ENCODE results near the gene PIGR. TPM values are rescaled to one million over a fixed set of nuclear protein-coding genes. Genes with fewer than 3 reads are reported as not detected.

PIGR gene
- total RNA-seq, 1 donor from 2014 or later: 0.53 TPM

- intact Hi-C loops (cut with DNase I): no loop called here
- Histone ChIP-seq H3K27me3 (no peaks in the 10 kb centered on the region), H3K36me3 (no peaks in the 10 kb centered on the region), H3K9me3 (no peaks in the 10 kb centered on the region), H3K4me1 (no peaks in the 10 kb centered on the region), H3K27ac (no peak overlapping the region), H3K4me3 (no peak overlapping the region)
- TF ChIP-seq, protein P1, sequence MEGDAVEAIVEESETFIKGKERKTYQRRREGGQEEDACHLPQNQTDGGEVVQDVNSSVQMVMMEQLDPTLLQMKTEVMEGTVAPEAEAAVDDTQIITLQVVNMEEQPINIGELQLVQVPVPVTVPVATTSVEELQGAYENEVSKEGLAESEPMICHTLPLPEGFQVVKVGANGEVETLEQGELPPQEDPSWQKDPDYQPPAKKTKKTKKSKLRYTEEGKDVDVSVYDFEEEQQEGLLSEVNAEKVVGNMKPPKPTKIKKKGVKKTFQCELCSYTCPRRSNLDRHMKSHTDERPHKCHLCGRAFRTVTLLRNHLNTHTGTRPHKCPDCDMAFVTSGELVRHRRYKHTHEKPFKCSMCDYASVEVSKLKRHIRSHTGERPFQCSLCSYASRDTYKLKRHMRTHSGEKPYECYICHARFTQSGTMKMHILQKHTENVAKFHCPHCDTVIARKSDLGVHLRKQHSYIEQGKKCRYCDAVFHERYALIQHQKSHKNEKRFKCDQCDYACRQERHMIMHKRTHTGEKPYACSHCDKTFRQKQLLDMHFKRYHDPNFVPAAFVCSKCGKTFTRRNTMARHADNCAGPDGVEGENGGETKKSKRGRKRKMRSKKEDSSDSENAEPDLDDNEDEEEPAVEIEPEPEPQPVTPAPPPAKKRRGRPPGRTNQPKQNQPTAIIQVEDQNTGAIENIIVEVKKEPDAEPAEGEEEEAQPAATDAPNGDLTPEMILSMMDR (IDR thresholded peaks at IDR 0.05): peak; percentile 8 to 46 (median 24)
- DNase-seq (ENCODE audit: low spot score in 2 of 2): no peak
Measured at GRCh38 chr1:206982216-206982615, 36.0 kb upstream of the PIGR start.

DNA sequence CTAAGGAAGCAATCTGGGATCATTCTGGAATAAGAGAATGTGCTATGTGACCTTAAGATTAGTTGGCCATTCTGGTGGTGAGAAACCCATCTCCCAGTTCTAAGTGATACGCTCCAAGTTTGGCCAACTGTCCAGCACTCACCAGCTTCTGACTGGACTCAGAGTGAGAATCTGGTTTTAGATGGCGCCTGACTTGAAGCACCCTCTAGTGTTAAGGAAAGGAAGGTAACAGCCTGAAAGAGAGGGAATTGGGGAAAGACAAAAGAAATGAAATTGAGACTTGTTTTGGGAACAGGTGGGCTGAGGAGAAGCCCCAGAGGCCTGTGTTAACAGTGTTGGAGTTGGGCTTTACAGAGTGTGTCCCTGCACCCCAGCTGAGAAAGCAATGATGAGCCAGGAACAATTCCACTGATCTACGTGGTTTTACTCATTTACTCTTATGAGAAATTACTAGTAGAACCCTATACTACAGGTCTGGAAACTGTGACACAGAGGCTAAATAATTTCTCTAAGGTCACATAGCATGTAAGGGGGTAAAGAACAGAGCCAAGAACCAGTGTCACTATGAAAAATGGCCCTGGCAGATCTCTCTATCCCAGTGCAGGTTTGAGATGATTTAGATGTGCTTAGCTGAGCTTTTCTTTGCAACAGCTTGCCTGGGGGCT is 33.2 kb upstream of the PIGR start:
- TF ChIP-seq, protein P1 (IDR thresholded peaks at IDR 0.05): no peak
- Histone ChIP-seq H3K27me3 (no peaks in the 10 kb centered on the region), H3K9me3 (no peaks in the 10 kb centered on the region), H3K27ac (no peak overlapping the region), H3K4me3 (no peak overlapping the region), H3K36me3 (no peaks in the 10 kb centered on the region), H3K4me1 (no peaks in the 10 kb centered on the region)
- no peak for DNase-seq (ENCODE audit: low spot score in 2 of 2)
- intact Hi-C loops (cut with DNase I): no loop called here

- no peak for DNase-seq (ENCODE audit: low spot score in 2 of 2)
- no peaks in the 10 kb centered on the region for H3K4me1 ChIP-seq
- intact Hi-C loops (cut with DNase I): no loop called here
- H3K4me3 ChIP-seq: no peak overlapping the region
- H3K27me3 ChIP-seq: no peaks in the 10 kb centered on the region
- no peaks in the 10 kb centered on the region for H3K36me3 ChIP-seq
- TF ChIP-seq, protein P1 (IDR thresholded peaks at IDR 0.05): no peak
- no peaks in the 10 kb centered on the region for H3K9me3 ChIP-seq
- no peak overlapping the region for H3K27ac ChIP-seq
Measured at GRCh38 chr1:206978259-206978658, 32.0 kb upstream of the PIGR start.

DNA sequence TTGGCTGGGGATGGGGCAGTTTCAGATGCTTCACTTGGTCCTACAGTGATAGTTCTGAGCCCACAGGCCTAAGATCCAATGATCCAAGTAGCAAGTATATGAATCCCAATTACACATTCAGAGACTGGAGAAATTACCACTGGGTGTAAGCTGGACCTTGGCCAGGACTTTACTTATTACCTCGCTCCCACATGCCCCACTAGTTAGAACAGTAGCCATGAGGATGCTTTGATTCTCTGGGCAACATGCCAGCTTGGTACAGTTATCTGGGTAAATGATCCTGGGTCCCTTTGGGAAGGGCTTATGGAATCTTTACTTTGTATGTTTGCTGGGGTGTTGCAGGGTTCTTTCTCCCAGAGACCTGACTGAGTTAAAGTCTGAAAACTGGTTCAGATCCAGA is 29.0 kb upstream of the PIGR start:
- no peak for DNase-seq (ENCODE audit: low spot score in 2 of 2)
- no peaks in the 10 kb centered on the region for H3K27me3 ChIP-seq
- no peaks in the 10 kb centered on the region for H3K4me1 ChIP-seq
- no peak overlapping the region for H3K27ac ChIP-seq
- H3K4me3 ChIP-seq: no peak overlapping the region
- H3K36me3 ChIP-seq: no peaks in the 10 kb centered on the region
- TF ChIP-seq, protein P1 (IDR thresholded peaks at IDR 0.05): no peak
- intact Hi-C loops (cut with DNase I): no loop called here
- no peaks in the 10 kb centered on the region for H3K9me3 ChIP-seq

DNA sequence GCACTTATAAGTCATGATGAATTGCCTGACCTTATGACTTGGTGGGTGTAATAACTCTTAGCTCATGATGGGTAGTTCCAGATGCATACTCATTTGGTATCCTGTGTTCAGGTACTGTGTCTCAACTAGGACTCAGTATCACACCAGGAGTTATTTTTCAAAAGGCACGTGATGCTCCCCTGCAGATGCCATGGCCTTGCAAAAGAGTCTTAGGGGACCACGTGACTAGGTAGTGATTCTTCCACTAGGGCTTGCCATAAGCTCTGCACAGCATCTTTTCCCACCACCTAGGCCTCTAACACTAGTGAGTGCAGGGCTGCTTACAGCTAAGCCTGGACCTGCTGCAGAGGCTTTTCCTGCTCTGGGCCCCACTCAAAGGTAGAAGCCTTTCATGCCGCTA is 27.9 kb upstream of the PIGR start:
- Histone ChIP-seq H3K9me3 (no peaks in the 10 kb centered on the region), H3K36me3 (no peaks in the 10 kb centered on the region), H3K4me1 (no peaks in the 10 kb centered on the region), H3K4me3 (no peak overlapping the region), H3K27me3 (no peaks in the 10 kb centered on the region), H3K27ac (no peak overlapping the region)
- intact Hi-C loops (cut with DNase I): no loop called here
- no peak for DNase-seq (ENCODE audit: low spot score in 2 of 2)
- TF ChIP-seq, protein P1 (IDR thresholded peaks at IDR 0.05): no peak

- no peaks in the 10 kb centered on the region for H3K4me1 ChIP-seq
- intact Hi-C loops (cut with DNase I): no loop called here
Measured at GRCh38 chr1:206972728-206973127, 26.5 kb upstream of the PIGR start.

More at GRCh38 chr1:206972728-206973127, 26.5 kb upstream of the PIGR start:
- Histone ChIP-seq H3K27ac (no peak overlapping the region), H3K9me3 (no peaks in the 10 kb centered on the region), H3K27me3 (no peaks in the 10 kb centered on the region), H3K4me3 (no peak overlapping the region), H3K36me3 (no peaks in the 10 kb centered on the region)
- TF ChIP-seq, protein P1 (IDR thresholded peaks at IDR 0.05): no peak
- no peak for DNase-seq (ENCODE audit: low spot score in 2 of 2)

Data from ascending aorta (tissue), 2 donors.